ENCODE data around the gene TNFAIP8L2. TPM values are rescaled to one million over a fixed set of nuclear protein-coding genes. Genes with fewer than 3 reads are reported as not detected.
"Not testable (repeated sequence)": the region's sequence is repeated elsewhere in the genome, so short reads cannot be mapped to it uniquely, and the experiment has no call there.

The TNFAIP8L2 gene
- polyA plus RNA-seq, 1 donor = 5.0 TPM

GRCh38 chr1:151199873-151200581 is 43.6 kb downstream of the TNFAIP8L2 start:
- Histone ChIP-seq H3K36me3 (ENCODE audit: control insufficient read depth, insufficient read depth, low read length) (peaks cover 16% of the 10 kb centered on the region), H3K27me3 (ENCODE audit: control insufficient read depth, insufficient read depth, low read length) (no peaks in the 10 kb centered on the region), H3K4me3 (ENCODE audit: low read length) (peak overlapping the region; percentile 92), H3K9me3 (ENCODE audit: control insufficient read depth, low read depth, low read length) (no peaks in the 10 kb centered on the region), H3K4me1 (ENCODE audit: control insufficient read depth, insufficient read depth, low read length) (peaks cover 8% of the 10 kb centered on the region), H3K27ac (ENCODE audit: low read length) (peak overlapping the region; percentile 93)
- WGBS (ENCODE audit: insufficient coverage, low lambda C conversion rate) = 16% methylated on average over 2 of the region's 11 CpGs
- peak in 1 of 2 donors; percentile 27 for DNase-seq

DNA sequence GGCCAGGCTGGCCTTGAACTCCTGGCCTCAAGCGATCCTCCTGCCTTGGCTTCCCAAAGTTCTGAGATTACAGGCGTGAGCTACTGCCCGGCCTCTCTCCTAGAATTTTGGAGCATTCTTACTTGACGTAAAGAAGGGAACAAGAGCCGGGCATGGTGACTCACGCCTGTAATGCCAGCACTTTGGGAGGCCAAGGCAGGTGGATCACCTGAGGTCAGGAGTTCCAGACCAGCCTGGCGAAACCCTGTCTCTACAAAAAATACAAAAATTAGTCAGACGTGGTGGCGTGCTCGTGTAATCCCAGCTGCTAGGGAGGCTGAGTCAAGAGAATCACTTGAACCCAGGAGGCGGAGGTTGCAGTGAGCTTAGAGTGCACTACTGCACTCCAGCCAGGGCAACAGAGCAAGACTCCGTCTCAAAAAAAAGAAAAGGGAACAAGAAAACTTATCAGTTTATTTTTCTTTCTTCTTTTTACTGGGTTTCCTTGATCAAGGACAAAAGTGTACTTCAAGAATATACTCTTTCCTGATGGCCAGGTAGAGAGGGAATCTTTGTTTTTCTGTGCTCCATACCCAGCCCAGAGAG is 49.0 kb downstream of the TNFAIP8L2 start:
- no CpG with 5 or more reads among the region's 12 CpGs for WGBS (ENCODE audit: insufficient coverage, low lambda C conversion rate)
- H3K27ac ChIP-seq (ENCODE audit: low read length); H3K4me3 ChIP-seq (ENCODE audit: low read length); H3K4me1 ChIP-seq (ENCODE audit: control insufficient read depth, insufficient read depth, low read length); H3K27me3 ChIP-seq (ENCODE audit: control insufficient read depth, insufficient read depth, low read length); H3K9me3 ChIP-seq (ENCODE audit: control insufficient read depth, low read depth, low read length); DNase-seq: not testable (repeated sequence)
- peaks cover 47% of the 10 kb centered on the region for H3K36me3 ChIP-seq (ENCODE audit: control insufficient read depth, insufficient read depth, low read length)

Other genes with a start within 250 kb of the TNFAIP8L2 start
- gene SETDB1, start 230.3 kb upstream of the TNFAIP8L2 start, polyA plus RNA-seq = 56.7 TPM
- gene CERS2, start 181.8 kb upstream of the TNFAIP8L2 start, polyA plus RNA-seq = 310 TPM
- gene ANXA9, start 174.4 kb upstream of the TNFAIP8L2 start, polyA plus RNA-seq = 3.2 TPM
- gene MINDY1, start 149.7 kb upstream of the TNFAIP8L2 start, polyA plus RNA-seq = 24.5 TPM
- 25.8 TPM for gene PRUNE1, start 148.2 kb upstream of the TNFAIP8L2 start, polyA plus RNA-seq
- gene BNIPL, start 120.1 kb upstream of the TNFAIP8L2 start, polyA plus RNA-seq = 1.3 TPM
- gene C1orf56, start 108.9 kb upstream of the TNFAIP8L2 start, polyA plus RNA-seq = 7.0 TPM
- 58.2 TPM for gene CDC42SE1, start 97.0 kb upstream of the TNFAIP8L2 start, polyA plus RNA-seq
- 17.4 TPM for gene MLLT11, start 96.3 kb upstream of the TNFAIP8L2 start, polyA plus RNA-seq
- 11.6 TPM for gene GABPB2, start 85.9 kb upstream of the TNFAIP8L2 start, polyA plus RNA-seq
- gene SEMA6C, start 10.0 kb upstream of the TNFAIP8L2 start, polyA plus RNA-seq = 23.4 TPM
- 10.7 TPM for gene LYSMD1, start 9.3 kb downstream of the TNFAIP8L2 start, polyA plus RNA-seq
- gene SCNM1, start 9.5 kb downstream of the TNFAIP8L2 start, polyA plus RNA-seq = 38.7 TPM
- gene TMOD4, start 19.3 kb downstream of the TNFAIP8L2 start, polyA plus RNA-seq = 0.64 TPM
- 43.7 TPM for gene VPS72, start 33.5 kb downstream of the TNFAIP8L2 start, polyA plus RNA-seq
- gene PIP5K1A, start 41.9 kb downstream of the TNFAIP8L2 start, polyA plus RNA-seq = 32.9 TPM
- 118 TPM for gene PSMD4, start 98.1 kb downstream of the TNFAIP8L2 start, polyA plus RNA-seq
- 21.3 TPM for gene ZNF687, start 125.7 kb downstream of the TNFAIP8L2 start, polyA plus RNA-seq
- 51.9 TPM for gene PI4KB, start 170.8 kb downstream of the TNFAIP8L2 start, polyA plus RNA-seq
- 41.4 TPM for gene RFX5, start 190.6 kb downstream of the TNFAIP8L2 start, polyA plus RNA-seq
- gene SELENBP1, start 216.1 kb downstream of the TNFAIP8L2 start, polyA plus RNA-seq = 97.9 TPM
- gene PSMB4, start 242.9 kb downstream of the TNFAIP8L2 start, polyA plus RNA-seq = 234 TPM

Measured in large intestine (tissue), 3 donors.